ENCODE measurements around the gene PPP2R2B. TPM values are rescaled to one million over a fixed set of nuclear protein-coding genes. Genes with fewer than 3 reads are reported as not detected.

The PPP2R2B gene
- total RNA-seq, 1 donor from 2014 or later = 7.9 TPM

DNA sequence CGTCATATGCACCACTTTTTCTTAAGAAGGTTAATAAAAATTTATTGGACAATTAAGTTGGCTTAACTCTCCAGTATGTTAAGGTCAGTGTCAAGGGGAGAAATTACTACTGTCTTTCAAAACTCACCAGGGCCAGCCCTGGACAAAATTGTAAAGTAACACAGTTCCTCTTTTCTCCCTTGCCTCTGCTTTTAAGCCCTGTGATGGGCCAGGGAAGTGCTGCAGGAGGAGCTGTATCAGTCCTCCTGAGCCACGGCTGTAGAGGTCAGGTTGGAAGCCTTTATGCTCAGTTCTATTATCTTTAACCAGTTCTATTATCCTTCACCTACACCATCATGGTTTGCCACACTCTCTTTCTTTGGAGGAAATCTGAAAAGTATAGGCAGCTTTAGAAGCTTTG is 11.5 kb upstream of the PPP2R2B start:
- no peak for DNase-seq (ENCODE audit: low spot score)
- intact Hi-C loops (cut with DNase I) = no loop called here

- intact Hi-C loops (cut with DNase I) = no loop called here
- DNase-seq (ENCODE audit: low spot score) = no peak
Observed at GRCh38 chr5:146889169-146889568, 10.6 kb upstream of the PPP2R2B start.

GRCh38 chr5:146888351-146888978 is 9.9 kb upstream of the PPP2R2B start:
- no peak for DNase-seq (ENCODE audit: low spot score)
- intact Hi-C loops (cut with DNase I) = no loop called here

GRCh38 chr5:146884066-146884626 is 5.6 kb upstream of the PPP2R2B start:
- intact Hi-C loops (cut with DNase I) = no loop called here
- no peak for DNase-seq (ENCODE audit: low spot score)

GRCh38 chr5:146883511-146883910 is 5.0 kb upstream of the PPP2R2B start:
- no peak for DNase-seq (ENCODE audit: low spot score)
- intact Hi-C loops (cut with DNase I) = no loop called here

DNA sequence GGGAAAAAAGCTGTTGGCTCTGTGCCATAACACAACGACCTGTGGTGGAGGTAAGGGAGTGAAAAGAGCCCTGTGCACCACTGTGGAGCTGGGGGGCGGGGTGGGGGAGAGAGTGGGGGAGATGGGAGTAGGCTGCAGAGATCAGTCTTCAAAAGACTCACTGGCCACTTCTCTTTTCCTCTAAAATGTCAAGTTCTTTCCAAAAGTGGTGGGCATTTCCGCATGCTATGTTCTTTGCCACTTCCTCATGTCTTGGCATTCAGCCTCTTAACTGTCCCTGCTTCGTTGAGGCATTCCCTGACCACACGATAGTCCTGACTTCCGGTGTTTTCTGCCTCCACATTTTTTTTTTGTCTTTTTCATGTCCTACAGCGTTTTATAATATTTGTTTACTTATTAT is 2.4 kb upstream of the PPP2R2B start:
- intact Hi-C loops (cut with DNase I) = no loop called here
- DNase-seq (ENCODE audit: low spot score) = no peak

GRCh38 chr5:146877783-146878475 is 628 bp downstream of the PPP2R2B start:
- intact Hi-C loops (cut with DNase I) = no loop called here
- DNase-seq (ENCODE audit: low spot score) = no peak

GRCh38 chr5:146877178-146877681 is 1.3 kb downstream of the PPP2R2B start:
- no peak for DNase-seq (ENCODE audit: low spot score)
- intact Hi-C loops (cut with DNase I) = no loop called here

GRCh38 chr5:146873186-146873917 is 5.2 kb downstream of the PPP2R2B start:
- intact Hi-C loops (cut with DNase I) = no loop called here

GRCh38 chr5:146872188-146872587 is 6.4 kb downstream of the PPP2R2B start:
- intact Hi-C loops (cut with DNase I) = no loop called here
- no peak for DNase-seq (ENCODE audit: low spot score)

More at GRCh38 chr5:146873186-146873917, 5.2 kb downstream of the PPP2R2B start:
- no peak for DNase-seq (ENCODE audit: low spot score)

GRCh38 chr5:146867996-146868708 is 10.4 kb downstream of the PPP2R2B start:
- intact Hi-C loops (cut with DNase I) = loop anchor here (5.0 kb wide), 1 partner anchor 41 kb away; no protein-coding TSS in a partner anchor
- DNase-seq (ENCODE audit: low spot score) = no peak

DNA sequence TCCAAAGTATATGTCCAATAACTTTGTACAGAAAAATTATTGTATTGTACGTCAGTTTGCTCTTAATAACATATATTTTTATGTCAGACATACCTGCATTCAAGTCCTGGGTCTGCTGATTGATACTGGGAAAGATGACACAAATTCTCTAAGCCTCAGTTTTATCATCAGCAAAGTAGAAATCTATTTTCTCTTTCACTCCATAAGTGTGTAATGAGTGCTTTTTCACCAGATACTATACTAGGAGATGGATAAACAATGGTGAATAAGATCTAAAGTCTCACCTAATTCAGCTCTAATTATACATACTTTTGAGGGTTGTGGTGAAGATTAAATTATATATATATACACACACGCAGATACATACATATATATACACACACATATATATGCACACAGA is 12.3 kb downstream of the PPP2R2B start:
- intact Hi-C loops (cut with DNase I) = loop anchor here (5.0 kb wide), 1 partner anchor 39 kb away; no protein-coding TSS in a partner anchor

DNA sequence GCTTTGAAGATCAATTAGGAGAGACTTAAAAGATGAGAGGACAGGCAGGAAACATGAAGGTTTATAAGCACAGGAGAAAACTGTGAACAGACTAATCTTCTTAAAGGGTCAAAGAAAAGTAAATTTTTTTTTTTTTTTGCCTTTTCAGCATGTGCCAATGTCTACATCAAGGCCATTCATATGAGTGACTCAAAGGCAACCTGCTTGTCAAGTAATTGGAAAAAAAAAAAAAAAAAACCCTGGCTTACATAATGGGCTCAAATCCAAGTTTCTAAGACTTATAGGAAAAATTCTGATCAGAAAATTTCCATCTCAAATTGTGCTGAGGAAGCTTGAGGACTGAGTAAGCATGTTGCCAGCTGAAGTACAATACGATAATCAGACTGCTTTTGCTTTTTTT is 15.9 kb downstream of the PPP2R2B start:
- intact Hi-C loops (cut with DNase I) = no loop called here
- DNase-seq (ENCODE audit: low spot score) = no peak

More for the DNA sequence above, 12.3 kb downstream of the PPP2R2B start:
- DNase-seq (ENCODE audit: low spot score) = no peak

DNA sequence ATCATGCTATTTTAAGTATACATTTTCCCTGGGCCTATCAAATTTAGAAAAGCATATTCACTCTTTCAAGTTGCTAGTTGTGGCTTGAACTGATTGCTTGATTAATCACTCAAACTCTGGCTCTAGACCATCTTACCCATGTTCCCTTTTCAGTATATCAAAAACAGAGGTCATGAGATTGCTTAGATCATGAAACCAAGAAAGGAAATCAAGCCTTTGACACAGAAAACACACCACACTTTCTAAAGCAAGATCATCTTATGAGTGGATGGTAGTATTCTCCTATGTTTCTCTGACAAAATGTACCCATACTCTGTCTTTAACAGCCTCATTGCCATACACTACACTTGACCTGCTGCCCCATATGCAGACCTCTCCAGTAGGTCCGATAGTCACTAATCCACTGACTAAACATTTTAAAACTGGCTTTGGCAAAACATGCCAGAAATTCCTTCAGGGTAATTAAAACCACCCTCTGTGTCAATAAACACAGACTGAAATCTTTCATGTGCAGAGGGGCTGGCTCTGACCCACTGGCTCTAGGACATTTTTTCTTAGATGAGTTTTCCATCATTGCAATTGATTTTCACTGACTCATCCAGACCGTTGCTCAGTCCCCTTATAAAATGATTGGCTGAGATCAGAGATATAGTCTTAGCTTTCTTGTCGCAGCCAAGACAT is 18.2 kb downstream of the PPP2R2B start:
- intact Hi-C loops (cut with DNase I) = no loop called here
- no peak for DNase-seq (ENCODE audit: low spot score)

DNA sequence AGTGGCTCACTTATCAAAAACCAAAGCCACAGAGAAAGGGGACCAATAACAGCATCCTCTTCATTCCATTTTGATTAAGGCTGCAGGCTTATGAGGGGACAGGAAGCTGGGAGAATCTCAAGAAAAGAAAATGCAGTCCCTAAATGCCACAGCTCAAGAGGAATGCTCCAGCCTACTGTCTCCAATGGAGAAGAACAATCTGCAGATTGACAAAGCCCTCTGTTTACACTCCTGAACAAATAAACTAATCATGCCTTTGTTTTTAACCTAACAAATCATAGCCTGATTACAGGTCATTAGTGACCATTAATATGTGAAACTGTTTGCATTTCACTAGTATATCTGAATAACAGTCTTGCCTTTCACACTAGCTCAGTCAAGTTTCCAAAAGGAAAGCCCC is 26.5 kb downstream of the PPP2R2B start:
- intact Hi-C loops (cut with DNase I) = no loop called here
- no peak for DNase-seq (ENCODE audit: low spot score)

- intact Hi-C loops (cut with DNase I) = no loop called here
- DNase-seq (ENCODE audit: low spot score) = no peak
Observed at GRCh38 chr5:146851133-146851532, 27.4 kb downstream of the PPP2R2B start.

- intact Hi-C loops (cut with DNase I) = no loop called here
- DNase-seq (ENCODE audit: low spot score) = no peak
Observed at GRCh38 chr5:146849694-146850303, 28.8 kb downstream of the PPP2R2B start.

DNA sequence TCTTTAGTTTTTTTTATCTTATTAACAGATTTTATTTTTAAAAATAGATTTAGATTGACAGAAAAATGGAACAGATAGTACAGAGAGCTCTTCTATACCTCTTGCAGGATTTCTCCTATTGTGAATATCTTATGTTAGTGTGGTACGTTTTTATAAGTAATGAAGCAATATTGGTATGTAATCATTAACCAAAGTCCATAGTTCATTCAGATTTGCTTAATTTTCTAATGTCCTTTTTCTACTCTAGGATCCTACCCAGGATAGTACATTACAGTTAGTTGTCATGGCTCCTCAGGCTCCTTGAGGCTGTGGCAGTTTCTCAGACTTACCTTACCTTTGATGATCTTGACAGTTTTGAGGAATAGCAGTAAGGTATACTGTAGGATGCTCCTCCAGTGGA is 30.4 kb downstream of the PPP2R2B start:
- intact Hi-C loops (cut with DNase I) = no loop called here

DNA sequence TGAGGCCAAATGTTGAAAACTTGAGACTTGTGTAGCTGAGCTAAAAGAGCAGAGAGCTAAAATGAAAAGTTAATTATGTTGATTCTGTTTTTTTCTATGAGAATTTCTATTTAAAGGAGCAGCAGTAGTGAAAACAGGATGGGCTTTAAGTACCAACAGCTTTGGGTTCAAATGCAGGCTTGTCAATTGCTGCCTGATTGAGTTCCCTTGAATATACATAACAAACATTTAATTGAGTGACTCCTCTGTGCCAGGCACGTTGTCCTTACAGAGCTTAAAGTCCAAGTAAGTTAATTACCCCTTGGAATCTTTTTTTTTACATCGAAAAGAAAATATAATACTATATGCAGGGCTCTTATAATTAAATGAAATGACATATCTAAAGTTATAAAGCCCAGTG is 38.5 kb downstream of the PPP2R2B start:
- intact Hi-C loops (cut with DNase I) = no loop called here

More for the DNA sequence above, 30.4 kb downstream of the PPP2R2B start:
- DNase-seq (ENCODE audit: low spot score) = no peak

More for the DNA sequence above, 38.5 kb downstream of the PPP2R2B start:
- no peak for DNase-seq (ENCODE audit: low spot score)
